ENCODE measurements around the gene RAB10.

The RAB10 gene

DNA sequence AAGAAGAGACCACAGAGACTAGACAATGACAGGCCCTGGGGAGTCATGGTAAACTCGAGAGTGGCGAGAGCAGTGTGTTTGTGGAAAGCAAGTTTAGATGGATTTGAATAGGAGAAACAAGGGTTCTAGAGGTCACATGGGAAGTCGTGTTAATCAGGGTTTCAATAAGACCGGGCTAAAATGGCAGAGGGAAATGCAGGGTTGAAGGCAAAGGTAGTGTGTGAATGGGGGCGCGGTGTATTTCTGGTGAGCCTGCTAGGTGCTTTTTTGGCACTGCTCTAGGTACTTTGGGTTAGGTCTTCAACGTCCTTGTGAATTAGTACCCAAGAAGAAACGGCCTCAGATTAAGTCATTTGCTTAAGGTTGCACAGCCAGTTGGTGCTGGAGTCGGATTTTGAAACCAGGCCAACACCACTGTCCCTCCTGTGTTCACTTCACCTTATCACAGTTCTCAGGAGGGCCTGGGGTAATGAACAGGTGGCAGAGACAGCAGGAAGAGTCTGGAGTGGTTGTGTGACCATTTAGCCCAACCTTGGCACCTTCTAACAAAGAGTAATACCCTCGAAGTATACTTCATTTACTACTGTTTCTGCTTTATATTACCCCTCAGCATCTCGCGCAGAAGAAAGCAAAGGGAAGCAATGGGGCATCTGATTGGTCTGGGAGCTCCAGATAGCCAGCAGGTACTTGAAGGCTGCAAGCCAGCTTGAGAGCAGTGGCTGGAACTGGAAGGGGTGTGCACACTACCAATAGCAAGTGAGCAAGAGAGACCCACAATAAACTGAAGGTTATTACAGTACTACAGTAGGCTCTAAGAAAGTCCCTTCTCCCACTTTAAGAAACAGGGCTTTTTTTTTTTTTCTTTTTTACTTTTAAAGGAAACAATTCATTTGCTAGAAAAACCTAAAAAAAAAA lies 105.6 kb downstream of the RAB10 start:
- Histone ChIP-seq H3K36me3 (peaks cover 33% of the 10 kb centered on the region), H3K9ac (no peak overlapping the region), H3K9me3 (no peaks in the 10 kb centered on the region), H3K4me1 (peaks cover 6% of the 10 kb centered on the region), H3K27me3 (no peaks in the 10 kb centered on the region), H4K20me1 (no peaks in the 10 kb centered on the region), H3K4me2 (no peak overlapping the region), H3K4me3 (no peak overlapping the region), H3K27ac (no peak overlapping the region)
- TF ChIP-seq Cebpa-rat (IDR thresholded peaks at IDR 0.05) = no peak

DNA sequence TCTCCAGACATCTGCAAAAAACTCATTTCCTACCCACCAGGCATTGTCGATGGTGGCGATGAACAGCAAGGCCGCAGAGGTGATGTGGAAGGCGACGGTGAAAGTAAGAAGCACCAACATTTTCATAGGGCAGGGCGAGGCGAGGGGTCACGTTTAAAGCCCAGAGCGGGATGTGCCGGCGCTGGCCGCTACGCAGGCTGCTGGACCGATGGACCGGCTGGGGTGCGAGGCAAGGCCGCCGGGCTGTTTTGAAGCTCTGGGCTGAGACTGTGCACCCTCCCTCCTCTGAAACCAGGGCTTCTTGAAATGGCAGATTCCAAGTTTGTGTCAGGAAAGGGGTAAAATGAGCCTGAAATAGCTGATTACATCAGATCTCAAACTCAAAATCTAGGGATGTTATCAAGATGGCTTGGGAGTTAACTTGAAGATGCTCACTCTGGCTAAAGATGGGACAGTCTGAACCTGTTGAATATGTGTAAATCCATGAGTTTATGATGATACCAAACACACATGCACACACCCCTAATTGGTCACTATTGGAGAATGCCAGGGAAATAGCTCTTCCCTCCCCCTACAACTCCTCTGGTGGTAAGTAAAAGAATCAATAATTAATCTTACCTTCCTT lies 107.4 kb downstream of the RAB10 start:
- no peak overlapping the region for H3K9ac ChIP-seq
- H3K4me3 ChIP-seq = no peak overlapping the region
- H3K36me3 ChIP-seq = peaks cover 16% of the 10 kb centered on the region
- H3K4me2 ChIP-seq = no peak overlapping the region
- H3K27me3 ChIP-seq = no peaks in the 10 kb centered on the region
- H3K4me1 ChIP-seq = peaks cover 6% of the 10 kb centered on the region
- no peak for TF ChIP-seq Cebpa-rat (IDR thresholded peaks at IDR 0.05)
- H4K20me1 ChIP-seq = no peaks in the 10 kb centered on the region
- no peak overlapping the region for H3K27ac ChIP-seq
- H3K9me3 ChIP-seq = no peaks in the 10 kb centered on the region

DNA sequence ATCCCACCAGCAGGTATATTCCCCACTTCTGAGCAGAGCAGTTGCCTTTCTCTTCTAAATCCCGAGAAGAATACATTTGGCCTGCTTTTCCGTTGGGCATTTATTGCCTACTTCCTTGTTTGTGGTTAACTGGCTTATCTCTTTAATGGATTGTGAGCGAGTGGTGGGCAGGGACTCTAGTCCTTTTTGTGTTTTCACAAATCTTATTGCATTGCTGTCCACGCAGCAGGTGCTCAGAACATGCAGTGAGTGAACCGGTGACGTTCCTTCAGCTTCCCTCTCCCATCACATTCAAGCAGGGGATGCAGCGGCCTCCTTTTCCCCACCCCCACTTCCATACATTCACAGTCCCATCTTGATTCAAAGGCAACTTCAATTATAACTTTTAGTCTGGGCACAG lies 110.1 kb downstream of the RAB10 start:
- H3K36me3 ChIP-seq = no peaks in the 10 kb centered on the region
- no peaks in the 10 kb centered on the region for H4K20me1 ChIP-seq
- H3K9me3 ChIP-seq = no peaks in the 10 kb centered on the region
- peaks cover 6% of the 10 kb centered on the region for H3K4me1 ChIP-seq
- H3K27me3 ChIP-seq = no peaks in the 10 kb centered on the region
- H3K9ac ChIP-seq = no peak overlapping the region
- peak overlapping the region; percentile 17; the same call in 1 of the 2 replicates for H3K4me2 ChIP-seq
- no peak for TF ChIP-seq Cebpa-rat (IDR thresholded peaks at IDR 0.05)
- H3K4me3 ChIP-seq = no peak overlapping the region
- H3K27ac ChIP-seq = no peak overlapping the region

GRCh38 chr2:26144953-26145680 lies 111.2 kb downstream of the RAB10 start:
- TF ChIP-seq Cebpa-rat (IDR thresholded peaks at IDR 0.05) = no peak
- H3K27ac ChIP-seq = no peak overlapping the region
- H3K9me3 ChIP-seq = no peaks in the 10 kb centered on the region
- no peaks in the 10 kb centered on the region for H3K36me3 ChIP-seq
- H3K4me3 ChIP-seq = no peak overlapping the region
- 0 out of 2 replicates have a peak overlapping the region, but pooled peaks have one; percentile 41 for H3K9ac ChIP-seq
- H3K27me3 ChIP-seq = no peaks in the 10 kb centered on the region
- peaks cover 6% of the 10 kb centered on the region for H3K4me1 ChIP-seq
- H3K4me2 ChIP-seq = no peak overlapping the region
- no peaks in the 10 kb centered on the region for H4K20me1 ChIP-seq

- Histone ChIP-seq H3K4me2 (no peak overlapping the region), H3K36me3 (no peaks in the 10 kb centered on the region), H3K27ac (no peak overlapping the region), H3K4me3 (no peak overlapping the region), H3K27me3 (no peaks in the 10 kb centered on the region), H3K9ac (no peak overlapping the region), H3K4me1 (peaks cover 6% of the 10 kb centered on the region), H3K9me3 (no peaks in the 10 kb centered on the region), H4K20me1 (no peaks in the 10 kb centered on the region)
- no peak for TF ChIP-seq Cebpa-rat (IDR thresholded peaks at IDR 0.05)
These were observed 114.6 kb downstream of the RAB10 start for GRCh38 chr2:26148501-26148900.

DNA sequence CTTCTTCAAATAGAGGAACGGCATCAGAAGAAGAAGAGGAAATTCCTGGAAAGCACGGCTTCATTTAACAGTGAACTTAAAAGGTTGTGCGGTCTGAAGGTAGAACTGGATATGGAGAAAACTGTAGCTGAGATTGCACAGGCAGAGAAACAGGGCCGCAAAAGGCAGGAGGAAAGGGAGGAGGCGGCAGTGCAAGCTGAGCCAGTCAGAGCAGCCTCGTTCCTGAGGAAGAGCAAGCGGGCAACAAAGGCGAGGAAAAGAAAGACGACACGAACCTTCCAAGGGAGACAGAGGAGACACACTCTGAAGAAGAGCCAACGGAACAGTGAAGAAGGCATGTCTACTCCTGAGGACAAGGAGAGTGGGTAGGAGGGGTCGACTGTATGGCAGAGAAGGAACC lies 116.4 kb downstream of the RAB10 start:
- Histone ChIP-seq H3K9me3 (peaks cover 9% of the 10 kb centered on the region), H3K27ac (no peak overlapping the region), H3K27me3 (no peaks in the 10 kb centered on the region), H3K4me3 (no peak overlapping the region), H3K4me2 (no peak overlapping the region), H4K20me1 (no peaks in the 10 kb centered on the region), H3K36me3 (no peaks in the 10 kb centered on the region), H3K9ac (no peak overlapping the region), H3K4me1 (no peaks in the 10 kb centered on the region)
- TF ChIP-seq Cebpa-rat (IDR thresholded peaks at IDR 0.05) = no peak

- Histone ChIP-seq H3K4me1 (no peaks in the 10 kb centered on the region), H3K27me3 (no peaks in the 10 kb centered on the region), H3K9me3 (peaks cover 9% of the 10 kb centered on the region), H3K36me3 (no peaks in the 10 kb centered on the region), H4K20me1 (no peaks in the 10 kb centered on the region), H3K4me2 (no peak overlapping the region), H3K27ac (no peak overlapping the region), H3K4me3 (no peak overlapping the region), H3K9ac (no peak overlapping the region)
- peak; percentile 24; the same call in 1 of the 2 replicates for TF ChIP-seq Cebpa-rat (IDR thresholded peaks at IDR 0.05)
These were observed 123.7 kb downstream of the RAB10 start for GRCh38 chr2:26157580-26157979.

DNA sequence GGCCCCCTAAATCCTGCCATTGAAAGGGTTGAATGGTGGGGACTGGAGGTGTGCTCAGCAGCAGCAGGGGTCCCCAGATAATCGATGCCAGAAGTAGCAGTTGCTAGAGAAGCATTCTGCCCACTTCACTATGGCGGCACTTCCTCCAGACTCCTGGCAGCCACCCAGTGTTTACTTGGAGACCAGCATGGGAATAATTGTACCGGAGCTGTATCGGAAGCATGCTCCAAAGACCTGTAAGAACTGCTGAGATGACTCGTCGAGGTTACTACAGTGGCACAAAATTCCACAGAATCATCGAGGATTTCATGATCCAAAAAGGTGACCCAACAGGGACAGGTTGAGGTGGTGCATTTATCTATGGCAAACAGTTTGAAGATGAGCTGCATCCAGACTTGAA lies 128.0 kb downstream of the RAB10 start:
- no peak for TF ChIP-seq Cebpa-rat (IDR thresholded peaks at IDR 0.05)
- no peak overlapping the region for H3K4me2 ChIP-seq
- no peaks in the 10 kb centered on the region; the same call in 1 of the 2 replicates for H3K9me3 ChIP-seq
- no peak overlapping the region for H3K4me3 ChIP-seq
- no peaks in the 10 kb centered on the region for H3K27me3 ChIP-seq
- H3K9ac ChIP-seq = no peak overlapping the region
- no peaks in the 10 kb centered on the region for H3K36me3 ChIP-seq
- no peaks in the 10 kb centered on the region for H4K20me1 ChIP-seq
- no peaks in the 10 kb centered on the region for H3K4me1 ChIP-seq
- no peak overlapping the region for H3K27ac ChIP-seq

GRCh38 chr2:26162963-26163362 lies 129.1 kb downstream of the RAB10 start:
- Histone ChIP-seq H3K36me3 (no peaks in the 10 kb centered on the region), H3K4me1 (no peaks in the 10 kb centered on the region), H3K9me3 (no peaks in the 10 kb centered on the region), H3K27me3 (no peaks in the 10 kb centered on the region), H3K9ac (no peak overlapping the region), H3K4me2 (no peak overlapping the region), H3K4me3 (no peak overlapping the region), H4K20me1 (no peaks in the 10 kb centered on the region), H3K27ac (no peak overlapping the region)
- no peak for TF ChIP-seq Cebpa-rat (IDR thresholded peaks at IDR 0.05)

DNA sequence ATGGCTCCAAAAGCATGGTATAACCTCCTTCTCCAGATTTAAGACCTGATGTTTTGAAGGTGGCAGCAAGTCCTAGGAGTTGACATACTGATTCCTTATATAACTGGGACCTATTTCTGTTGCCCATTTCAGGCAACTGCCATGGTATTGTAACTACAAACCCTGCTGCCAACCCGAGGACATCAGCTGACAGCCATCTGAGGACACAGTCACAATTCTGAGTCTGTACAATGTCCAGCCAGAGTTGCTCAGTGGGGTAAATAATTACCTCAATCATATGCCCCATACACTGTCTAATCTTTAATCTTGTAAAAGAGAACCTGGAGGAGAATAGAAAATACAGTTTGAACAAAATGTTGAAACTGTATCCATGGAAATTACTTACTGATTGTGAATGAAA lies 130.3 kb downstream of the RAB10 start:
- H3K27ac ChIP-seq = no peak overlapping the region
- H3K4me2 ChIP-seq = no peak overlapping the region
- H3K4me3 ChIP-seq = no peak overlapping the region
- H3K36me3 ChIP-seq = no peaks in the 10 kb centered on the region
- no peaks in the 10 kb centered on the region for H4K20me1 ChIP-seq
- no peaks in the 10 kb centered on the region for H3K9me3 ChIP-seq
- no peak for TF ChIP-seq Cebpa-rat (IDR thresholded peaks at IDR 0.05)
- no peaks in the 10 kb centered on the region for H3K4me1 ChIP-seq
- H3K9ac ChIP-seq = no peak overlapping the region
- H3K27me3 ChIP-seq = no peaks in the 10 kb centered on the region
